ENCODE measurements around the gene DENND2D.
A peak's percentile ranks its signal among the peaks of the same experiment; 100 is the strongest.

DENND2D gene

DNA sequence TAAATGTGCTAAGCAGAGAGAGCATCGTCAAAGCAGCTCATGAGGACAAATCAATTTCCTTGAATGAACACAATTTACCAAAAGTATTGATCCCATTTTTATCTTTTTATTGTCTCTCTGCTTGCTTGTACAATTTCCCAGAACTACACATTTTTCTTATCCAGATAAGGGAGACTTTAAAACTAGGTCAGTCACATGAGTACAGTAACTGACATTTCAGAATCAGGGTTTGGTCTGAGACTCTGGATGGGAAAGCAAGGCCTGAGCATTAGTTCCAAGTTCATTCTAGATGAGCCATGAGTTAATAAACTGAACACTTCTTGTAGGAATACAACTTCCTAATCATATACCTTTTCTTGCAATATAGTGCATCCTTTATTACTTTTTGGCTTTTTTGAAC, 11.5 kb upstream of the DENND2D start:
- no peaks in the 10 kb centered on the region for H3K4me1 ChIP-seq (ENCODE audit: insufficient read depth, low read length)
- no peaks in the 10 kb centered on the region for H3K9me3 ChIP-seq (ENCODE audit: low read length)
- H3K9ac ChIP-seq (ENCODE audit: low read length) = no peak overlapping the region
- H3K4me3 ChIP-seq (ENCODE audit: low read depth in 1 of 2, low read length in 2 of 2) = no peak overlapping the region
- H3K27ac ChIP-seq (ENCODE audit: low read depth, low read length) = no peak overlapping the region
- H3K36me3 ChIP-seq (ENCODE audit: insufficient read depth, low read length) = no peaks in the 10 kb centered on the region
- H3K27me3 ChIP-seq (ENCODE audit: control insufficient read depth in 1 of 2, insufficient read depth in 2 of 2, low read length in 2 of 2) = no peaks in the 10 kb centered on the region

DNA sequence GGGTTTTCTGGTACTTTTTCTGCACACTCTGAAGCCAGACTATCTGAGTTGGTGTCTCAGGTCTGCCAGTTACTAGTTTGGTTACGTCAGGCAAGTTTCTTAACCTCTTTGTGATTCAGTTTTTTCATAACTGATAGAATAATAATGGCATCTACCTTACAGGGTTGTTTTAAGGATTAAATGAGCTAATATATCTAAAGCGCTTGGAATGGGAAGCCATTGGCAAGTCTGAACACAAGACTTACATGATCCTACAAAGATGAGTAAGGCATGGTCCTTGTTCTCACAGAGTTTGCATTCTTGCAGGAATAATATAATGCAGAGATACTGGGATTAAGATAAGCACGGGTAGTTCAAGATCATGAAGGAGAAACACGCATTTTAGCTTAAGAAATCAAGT, 9.2 kb upstream of the DENND2D start:
- Histone ChIP-seq H3K9me3 (ENCODE audit: low read length) (no peaks in the 10 kb centered on the region), H3K27ac (ENCODE audit: low read depth, low read length) (no peak overlapping the region), H3K9ac (ENCODE audit: low read length) (no peak overlapping the region), H3K4me3 (ENCODE audit: low read depth in 1 of 2, low read length in 2 of 2) (no peak overlapping the region), H3K4me1 (ENCODE audit: insufficient read depth, low read length) (peaks cover 4% of the 10 kb centered on the region), H3K36me3 (ENCODE audit: insufficient read depth, low read length) (no peaks in the 10 kb centered on the region), H3K27me3 (ENCODE audit: control insufficient read depth in 1 of 2, insufficient read depth in 2 of 2, low read length in 2 of 2) (peaks cover 0 to 6% of the 10 kb centered on the region in 2 donors)

DNA sequence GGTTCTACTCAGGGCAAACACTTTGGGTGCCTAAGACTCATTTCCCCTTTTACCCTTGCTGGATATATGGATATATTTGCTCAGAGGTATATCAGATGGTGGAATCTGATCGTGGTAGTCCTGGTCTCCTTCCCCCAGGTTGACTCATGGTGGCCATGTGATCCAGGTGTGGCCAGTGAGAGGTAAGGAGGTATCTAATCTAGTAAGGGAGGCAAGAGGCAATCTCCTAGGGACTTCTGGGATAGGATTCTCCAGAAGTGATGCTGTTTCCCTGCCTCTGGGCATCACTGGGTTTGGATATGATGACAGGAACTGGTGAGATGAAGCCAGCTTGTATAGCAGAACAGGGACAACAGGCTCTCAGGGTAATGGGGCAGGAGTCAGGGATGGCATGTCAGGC, 8.5 kb upstream of the DENND2D start:
- no peak overlapping the region for H3K4me3 ChIP-seq (ENCODE audit: low read depth in 1 of 2, low read length in 2 of 2)
- no peaks in the 10 kb centered on the region for H3K36me3 ChIP-seq (ENCODE audit: insufficient read depth, low read length)
- H3K4me1 ChIP-seq (ENCODE audit: insufficient read depth, low read length) = peaks cover 5% of the 10 kb centered on the region
- H3K27ac ChIP-seq (ENCODE audit: low read depth, low read length) = no peak overlapping the region
- H3K9me3 ChIP-seq (ENCODE audit: low read length) = no peaks in the 10 kb centered on the region
- H3K27me3 ChIP-seq (ENCODE audit: control insufficient read depth in 1 of 2, insufficient read depth in 2 of 2, low read length in 2 of 2) = peaks cover 6 to 9% of the 10 kb centered on the region in 2 donors
- H3K9ac ChIP-seq (ENCODE audit: low read length) = no peak overlapping the region

DNA sequence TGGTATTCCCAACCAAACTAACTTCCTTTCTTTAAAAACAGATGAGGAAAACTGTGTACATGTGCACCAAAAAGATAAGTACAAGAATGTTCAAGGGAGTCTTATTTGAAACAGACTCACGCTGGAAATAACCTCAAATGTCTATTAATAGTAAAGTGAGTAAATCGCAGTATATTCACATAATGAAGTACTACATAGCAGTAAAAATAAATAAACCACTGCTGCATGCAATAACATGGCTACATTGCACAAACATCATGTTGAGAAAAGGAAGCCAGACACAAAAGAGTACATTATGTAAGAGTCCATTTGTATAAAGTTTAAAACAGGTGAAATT, 5.2 kb upstream of the DENND2D start:
- Histone ChIP-seq H3K36me3 (ENCODE audit: insufficient read depth, low read length) (no peaks in the 10 kb centered on the region), H3K9me3 (ENCODE audit: low read length) (no peaks in the 10 kb centered on the region), H3K4me1 (ENCODE audit: insufficient read depth, low read length) (peaks cover 5% of the 10 kb centered on the region), H3K27ac (ENCODE audit: low read depth, low read length) (no peak overlapping the region), H3K27me3 (ENCODE audit: control insufficient read depth in 1 of 2, insufficient read depth in 2 of 2, low read length in 2 of 2) (peaks cover 9 to 17% of the 10 kb centered on the region in 2 donors), H3K9ac (ENCODE audit: low read length) (no peak overlapping the region), H3K4me3 (ENCODE audit: low read depth in 1 of 2, low read length in 2 of 2) (no peak overlapping the region)

DNA sequence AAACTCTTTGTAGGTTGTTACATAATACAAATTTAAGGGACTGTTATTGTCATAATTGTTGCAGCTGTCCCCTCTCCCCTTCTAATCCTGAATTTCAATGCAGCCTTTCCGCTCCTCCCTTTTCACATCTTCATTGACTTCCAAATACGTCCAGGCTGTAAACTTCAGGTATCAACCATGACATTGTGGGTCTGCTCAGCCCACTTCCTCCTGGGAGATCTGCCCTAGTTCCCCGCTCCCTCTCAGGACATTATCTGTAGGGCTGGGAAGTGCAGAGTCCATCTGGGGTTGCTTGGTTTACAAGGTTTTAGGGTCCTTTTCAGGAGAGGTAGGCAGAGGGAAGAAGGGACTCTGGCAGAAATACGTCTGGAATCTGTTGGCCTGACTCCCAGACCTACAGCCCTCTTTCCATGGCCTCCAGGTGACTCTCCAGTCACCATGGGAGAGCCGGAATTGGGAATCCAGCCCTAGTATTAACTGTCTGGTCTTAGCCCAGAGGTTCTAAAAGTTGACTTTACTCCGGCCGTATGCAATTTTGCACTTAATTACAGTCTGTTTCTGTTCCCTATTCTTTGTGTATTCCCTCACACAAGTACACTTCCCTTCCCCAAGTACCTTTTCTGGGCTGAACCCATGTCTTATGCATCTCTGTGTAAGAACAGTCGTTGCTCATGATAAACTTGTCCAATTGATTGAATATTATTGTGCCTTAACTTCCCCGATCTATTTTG, 4.7 kb upstream of the DENND2D start:
- H3K9ac ChIP-seq (ENCODE audit: low read length) = no peak overlapping the region
- peak overlapping the region in 1 of 2 donors; percentile 45 for H3K4me3 ChIP-seq (ENCODE audit: low read depth in 1 of 2, low read length in 2 of 2)
- H3K9me3 ChIP-seq (ENCODE audit: low read length) = no peaks in the 10 kb centered on the region
- no peak overlapping the region for H3K27ac ChIP-seq (ENCODE audit: low read depth, low read length)
- peaks cover 5% of the 10 kb centered on the region for H3K4me1 ChIP-seq (ENCODE audit: insufficient read depth, low read length)
- H3K36me3 ChIP-seq (ENCODE audit: insufficient read depth, low read length) = no peaks in the 10 kb centered on the region
- H3K27me3 ChIP-seq (ENCODE audit: control insufficient read depth in 1 of 2, insufficient read depth in 2 of 2, low read length in 2 of 2) = peaks cover 9 to 17% of the 10 kb centered on the region in 2 donors

DNA sequence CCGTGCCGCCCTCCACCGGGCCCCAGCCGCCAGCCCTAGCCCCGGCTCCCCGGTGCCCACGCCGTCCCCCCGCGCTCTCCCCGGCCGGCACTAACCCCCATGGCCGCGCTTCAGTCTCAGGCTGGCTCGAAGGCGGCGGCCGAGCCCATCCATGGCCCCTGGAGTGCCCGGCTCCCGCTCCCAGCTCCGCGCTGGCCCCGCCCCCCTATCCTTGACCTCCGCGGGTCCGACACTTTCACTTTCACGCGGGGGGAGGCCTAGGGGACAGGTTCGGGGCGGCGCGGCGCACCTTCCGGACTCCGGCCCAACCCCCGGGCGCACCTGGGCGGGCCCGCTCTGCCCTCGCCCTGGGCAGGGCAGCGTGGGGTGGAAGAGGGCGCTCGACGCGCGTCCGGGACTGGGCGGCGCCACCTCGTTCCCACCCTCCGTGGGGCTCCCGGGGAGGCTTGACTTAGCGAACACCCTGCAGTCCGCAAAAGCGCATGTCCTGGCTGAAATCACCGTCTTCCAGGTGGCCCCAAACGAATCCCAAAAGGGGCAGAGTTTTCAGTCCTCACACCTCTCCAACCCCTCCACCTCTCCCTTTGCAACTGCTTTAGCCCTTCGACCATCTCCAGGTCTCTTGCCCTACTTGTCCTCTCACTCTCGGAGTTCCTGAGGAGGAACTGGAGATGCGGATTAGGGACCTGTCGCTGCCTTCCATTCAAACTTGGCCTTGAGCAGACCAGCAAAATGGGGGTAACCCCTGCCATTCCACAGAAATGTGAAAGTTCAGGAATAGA, 3.9 kb upstream of the DENND2D start:
- Histone ChIP-seq H3K4me1 (ENCODE audit: insufficient read depth, low read length) (peaks cover 5% of the 10 kb centered on the region), H3K4me3 (ENCODE audit: low read depth in 1 of 2, low read length in 2 of 2) (peak overlapping the region; percentile 45 to 57), H3K36me3 (ENCODE audit: insufficient read depth, low read length) (no peaks in the 10 kb centered on the region), H3K9me3 (ENCODE audit: low read length) (no peaks in the 10 kb centered on the region), H3K27ac (ENCODE audit: low read depth, low read length) (no peak overlapping the region), H3K9ac (ENCODE audit: low read length) (no peak overlapping the region), H3K27me3 (ENCODE audit: control insufficient read depth in 1 of 2, insufficient read depth in 2 of 2, low read length in 2 of 2) (peaks cover 9 to 17% of the 10 kb centered on the region in 2 donors)

DNA sequence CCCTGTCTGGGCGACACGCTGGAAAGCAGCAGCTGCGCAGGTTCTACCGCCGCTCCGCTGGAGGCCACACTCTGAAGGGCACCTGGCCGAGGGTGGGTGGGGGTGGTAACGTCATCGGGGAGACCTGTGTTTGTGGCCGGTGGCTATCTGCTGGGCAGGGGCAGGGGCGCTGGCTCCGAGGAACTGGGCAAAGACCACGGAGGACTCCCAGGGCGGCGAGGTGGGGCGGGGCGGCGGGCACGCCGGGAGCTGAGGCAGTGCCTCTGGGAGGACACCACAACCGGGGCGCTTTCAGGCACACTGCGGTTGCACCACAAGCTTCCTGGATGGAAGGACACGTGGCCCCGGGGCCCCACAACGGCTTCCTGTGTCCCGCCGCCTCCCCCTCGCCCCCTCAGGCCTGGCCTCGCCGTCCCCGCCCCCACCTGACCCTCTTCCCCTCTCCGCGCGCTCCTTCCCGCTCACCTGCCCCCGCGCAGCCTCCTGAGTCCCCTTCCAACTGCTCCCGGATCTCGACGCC, 3.3 kb upstream of the DENND2D start:
- peaks cover 5% of the 10 kb centered on the region for H3K4me1 ChIP-seq (ENCODE audit: insufficient read depth, low read length)
- no peaks in the 10 kb centered on the region for H3K36me3 ChIP-seq (ENCODE audit: insufficient read depth, low read length)
- H3K27me3 ChIP-seq (ENCODE audit: control insufficient read depth in 1 of 2, insufficient read depth in 2 of 2, low read length in 2 of 2) = peaks cover 9 to 17% of the 10 kb centered on the region in 2 donors
- peak overlapping the region; percentile 45 to 57 for H3K4me3 ChIP-seq (ENCODE audit: low read depth in 1 of 2, low read length in 2 of 2)
- H3K27ac ChIP-seq (ENCODE audit: low read depth, low read length) = no peak overlapping the region
- no peaks in the 10 kb centered on the region for H3K9me3 ChIP-seq (ENCODE audit: low read length)
- no peak overlapping the region for H3K9ac ChIP-seq (ENCODE audit: low read length)

DNA sequence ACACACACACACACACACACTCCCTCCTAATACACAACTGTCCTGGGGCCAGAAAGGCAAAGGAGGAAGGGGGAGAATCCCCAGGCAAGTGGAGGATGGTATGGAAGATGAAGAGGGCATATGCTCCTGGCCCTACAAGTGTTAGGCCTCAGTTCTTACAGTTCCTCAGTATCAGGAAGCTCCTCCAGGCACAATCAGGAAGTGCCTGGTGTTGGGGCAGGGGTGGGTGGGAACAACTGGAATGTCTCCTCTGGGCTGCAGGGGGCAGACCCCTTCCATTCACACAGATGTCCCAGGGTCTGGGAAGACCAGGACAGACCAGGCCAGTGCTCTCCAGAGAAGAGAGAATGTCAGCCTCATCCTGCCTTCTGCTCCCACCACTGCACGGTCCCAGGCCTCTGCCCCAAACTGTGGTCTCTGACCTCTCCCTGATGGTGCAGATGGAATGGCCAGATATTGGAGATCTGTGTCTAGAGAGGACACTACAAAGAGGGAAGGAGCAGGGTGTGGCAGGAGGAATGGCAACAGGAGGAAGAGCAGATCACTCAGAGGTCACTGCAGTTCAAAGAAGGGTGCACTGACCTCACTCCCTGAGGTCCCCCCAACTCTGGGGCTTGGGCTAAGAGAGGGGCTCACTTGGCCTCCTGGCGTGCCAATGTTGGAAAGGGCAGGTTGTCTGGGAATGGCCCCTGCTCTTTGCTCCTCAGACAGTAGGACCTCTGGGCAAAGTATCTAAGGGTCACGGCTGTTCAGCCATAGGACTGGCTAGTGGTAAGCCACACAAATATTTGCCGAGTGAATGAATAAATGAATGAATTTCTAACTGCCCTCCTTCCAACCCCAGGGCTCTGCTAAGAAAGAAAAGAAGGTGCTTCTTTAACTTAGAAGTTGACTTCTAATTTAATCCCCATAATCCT, 2.5 kb upstream of the DENND2D start:
- H3K4me3 ChIP-seq (ENCODE audit: low read depth in 1 of 2, low read length in 2 of 2) = no peak overlapping the region
- peaks cover 9 to 17% of the 10 kb centered on the region in 2 donors for H3K27me3 ChIP-seq (ENCODE audit: control insufficient read depth in 1 of 2, insufficient read depth in 2 of 2, low read length in 2 of 2)
- H3K9ac ChIP-seq (ENCODE audit: low read length) = no peak overlapping the region
- no peaks in the 10 kb centered on the region for H3K9me3 ChIP-seq (ENCODE audit: low read length)
- H3K4me1 ChIP-seq (ENCODE audit: insufficient read depth, low read length) = peaks cover 5% of the 10 kb centered on the region
- no peaks in the 10 kb centered on the region for H3K36me3 ChIP-seq (ENCODE audit: insufficient read depth, low read length)
- no peak overlapping the region for H3K27ac ChIP-seq (ENCODE audit: low read depth, low read length)

DNA sequence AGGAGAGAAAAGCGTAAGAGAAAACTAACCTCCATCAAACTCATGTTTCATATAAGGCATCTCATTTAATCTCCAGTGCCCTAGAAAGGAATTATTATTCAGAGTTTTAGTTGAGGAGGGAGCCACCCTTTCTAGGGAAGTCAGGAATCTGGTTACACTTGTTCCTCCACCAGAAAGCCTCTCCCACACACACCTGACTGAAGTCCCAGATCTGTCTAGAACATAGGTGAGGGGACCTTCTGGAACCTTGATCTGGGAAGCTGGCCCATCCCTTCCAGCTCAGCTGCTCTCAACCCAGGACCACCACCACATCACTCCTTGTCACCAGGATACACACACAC, 1.9 kb upstream of the DENND2D start:
- no peak overlapping the region for H3K9ac ChIP-seq (ENCODE audit: low read length)
- H3K4me3 ChIP-seq (ENCODE audit: low read depth in 1 of 2, low read length in 2 of 2) = no peak overlapping the region
- H3K36me3 ChIP-seq (ENCODE audit: insufficient read depth, low read length) = no peaks in the 10 kb centered on the region
- H3K27me3 ChIP-seq (ENCODE audit: control insufficient read depth in 1 of 2, insufficient read depth in 2 of 2, low read length in 2 of 2) = peaks cover 9 to 17% of the 10 kb centered on the region in 2 donors
- no peak overlapping the region for H3K27ac ChIP-seq (ENCODE audit: low read depth, low read length)
- peaks cover 5% of the 10 kb centered on the region for H3K4me1 ChIP-seq (ENCODE audit: insufficient read depth, low read length)
- no peaks in the 10 kb centered on the region for H3K9me3 ChIP-seq (ENCODE audit: low read length)

DNA sequence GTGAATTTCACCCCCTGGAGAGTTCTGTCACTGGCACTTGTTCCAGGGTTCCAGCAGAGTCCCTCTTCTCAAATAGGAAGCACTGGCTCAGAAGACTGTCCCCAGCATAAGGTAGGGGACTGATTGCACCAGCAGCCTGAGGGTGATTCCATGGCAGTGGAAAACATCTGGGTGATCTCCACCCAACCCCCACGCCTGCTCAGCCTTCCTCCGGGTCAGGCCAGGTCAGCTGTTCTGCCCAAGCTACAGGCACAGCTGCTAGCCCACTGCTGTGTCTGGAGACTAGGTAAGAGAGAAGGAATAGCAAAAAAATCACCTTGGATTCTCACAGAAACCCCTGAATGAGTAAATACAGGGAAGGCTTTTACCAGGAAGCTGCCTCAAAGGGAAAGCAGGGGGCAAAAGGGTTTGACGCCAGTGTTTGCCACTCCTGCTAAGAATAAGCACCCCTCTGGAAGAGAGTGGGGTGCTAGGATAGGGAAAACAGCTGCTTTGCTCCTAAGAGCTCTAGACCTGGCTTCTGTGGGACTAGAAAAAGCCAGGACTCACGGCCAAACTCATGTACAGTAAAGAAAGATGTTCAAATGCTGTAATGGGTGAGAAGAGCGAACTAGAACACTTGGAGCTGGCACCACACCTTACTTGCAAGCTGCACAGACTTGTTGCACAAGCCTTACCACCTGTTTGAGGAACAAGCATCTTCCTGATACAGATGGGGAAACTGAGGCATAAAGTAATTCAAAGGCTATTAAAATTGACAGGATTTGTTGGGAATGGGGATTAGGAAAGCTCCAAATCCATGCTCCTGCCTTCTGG, 1.0 kb upstream of the DENND2D start:
- H3K4me1 ChIP-seq (ENCODE audit: insufficient read depth, low read length) = peaks cover 5% of the 10 kb centered on the region
- H3K9ac ChIP-seq (ENCODE audit: low read length) = no peak overlapping the region
- H3K27me3 ChIP-seq (ENCODE audit: control insufficient read depth in 1 of 2, insufficient read depth in 2 of 2, low read length in 2 of 2) = peaks cover 9 to 17% of the 10 kb centered on the region in 2 donors
- no peaks in the 10 kb centered on the region for H3K9me3 ChIP-seq (ENCODE audit: low read length)
- no peak overlapping the region for H3K27ac ChIP-seq (ENCODE audit: low read depth, low read length)
- H3K4me3 ChIP-seq (ENCODE audit: low read depth in 1 of 2, low read length in 2 of 2) = no peak overlapping the region
- H3K36me3 ChIP-seq (ENCODE audit: insufficient read depth, low read length) = no peaks in the 10 kb centered on the region

Data from muscle layer of colon (tissue), 2 donors.